Measurements from ENCODE around the gene SLC35D1. TPM values are rescaled to one million over a fixed set of nuclear protein-coding genes. Genes with fewer than 3 reads are reported as not detected.

The SLC35D1 gene
- polyA plus RNA-seq, 1 donor (not counting 4 experiments of a cell fraction or from before 2014, with no cell fraction given) = 12.2 TPM

DNA sequence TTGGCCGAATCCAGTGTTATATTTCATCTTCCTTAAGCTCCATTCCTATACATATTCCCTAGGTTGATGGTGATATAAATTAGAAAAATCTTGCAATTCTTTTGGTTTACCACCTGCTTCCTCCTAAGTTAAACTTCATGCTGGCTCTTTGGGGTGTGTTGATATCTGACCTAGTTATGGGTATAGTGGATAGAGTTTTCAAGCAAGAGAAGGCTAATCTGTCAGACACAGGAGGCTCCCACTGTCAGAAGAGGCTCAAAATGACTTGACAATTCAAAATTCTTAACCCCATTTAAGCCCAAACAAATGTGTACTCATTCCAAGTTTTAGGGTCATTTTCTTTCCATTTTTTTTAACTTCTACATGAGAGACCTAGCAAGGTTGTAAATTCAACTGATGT lies 8.5 kb upstream of the SLC35D1 start:
- FAIRE-seq = no peak

DNA sequence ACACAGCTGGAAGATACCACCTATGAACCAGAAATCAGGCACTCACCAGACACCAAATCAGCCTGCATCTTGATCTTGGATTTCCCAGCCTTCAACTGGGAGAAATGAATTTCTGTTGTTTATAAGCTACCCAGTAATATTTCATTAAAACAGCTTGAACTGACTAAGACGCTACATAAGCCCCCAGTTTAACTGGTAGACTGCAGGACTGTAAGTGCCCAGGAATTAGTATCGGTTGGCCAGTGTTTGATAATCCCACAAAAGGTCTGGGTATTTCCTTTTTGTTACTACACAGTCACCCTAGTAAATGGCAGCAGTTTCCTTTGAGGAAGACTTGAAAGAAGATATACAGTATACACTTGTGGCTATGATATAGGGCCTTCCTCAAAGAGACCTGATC lies 7.3 kb upstream of the SLC35D1 start:
- dilution Hi-C loops (cut with MboI; ENCODE audit: extremely low pct_ligation_motif_present, low sequenced_read_pairs) = no loop called here
- no peak for DNase-seq (ENCODE audit: low read depth, low spot score)
- H4K20me1 ChIP-seq (ENCODE audit: control insufficient read depth, extremely low read depth, insufficient read depth, low read length) = no peaks in the 10 kb centered on the region
- H3K79me2 ChIP-seq (ENCODE audit: control insufficient read depth, insufficient read depth, low read length) = no peaks in the 10 kb centered on the region
- H3K27me3 ChIP-seq (ENCODE audit: control insufficient read depth, extremely low read depth, insufficient read depth, low read length) = no peaks in the 10 kb centered on the region
- peak overlapping the region; percentile 25 for H3K27ac ChIP-seq (ENCODE audit: control insufficient read depth, insufficient read depth, low read length)
- H3K4me1 ChIP-seq (ENCODE audit: control insufficient read depth, extremely low read depth, insufficient read depth, low read length) = peaks cover 21% of the 10 kb centered on the region
- no peaks in the 10 kb centered on the region for H3K36me3 ChIP-seq (ENCODE audit: control insufficient read depth in 2 of 2, extremely low read depth in 1 of 2, insufficient read depth in 2 of 2, low read length in 2 of 2)
- H2AFZ ChIP-seq (ENCODE audit: control insufficient read depth, low read length) = no peak overlapping the region
- no peaks in the 10 kb centered on the region for H3K9me3 ChIP-seq (ENCODE audit: control insufficient read depth, low read depth, low read length)
- no peak overlapping the region for H3K9ac ChIP-seq (ENCODE audit: control insufficient read depth, extremely low read depth, insufficient read depth, low read length)
- no peaks in the 10 kb centered on the region for H3K9me1 ChIP-seq (ENCODE audit: control insufficient read depth, extremely low read depth, insufficient read depth, low read length)
- FAIRE-seq = peak; percentile 13
- TF ChIP-seq, protein P1, sequence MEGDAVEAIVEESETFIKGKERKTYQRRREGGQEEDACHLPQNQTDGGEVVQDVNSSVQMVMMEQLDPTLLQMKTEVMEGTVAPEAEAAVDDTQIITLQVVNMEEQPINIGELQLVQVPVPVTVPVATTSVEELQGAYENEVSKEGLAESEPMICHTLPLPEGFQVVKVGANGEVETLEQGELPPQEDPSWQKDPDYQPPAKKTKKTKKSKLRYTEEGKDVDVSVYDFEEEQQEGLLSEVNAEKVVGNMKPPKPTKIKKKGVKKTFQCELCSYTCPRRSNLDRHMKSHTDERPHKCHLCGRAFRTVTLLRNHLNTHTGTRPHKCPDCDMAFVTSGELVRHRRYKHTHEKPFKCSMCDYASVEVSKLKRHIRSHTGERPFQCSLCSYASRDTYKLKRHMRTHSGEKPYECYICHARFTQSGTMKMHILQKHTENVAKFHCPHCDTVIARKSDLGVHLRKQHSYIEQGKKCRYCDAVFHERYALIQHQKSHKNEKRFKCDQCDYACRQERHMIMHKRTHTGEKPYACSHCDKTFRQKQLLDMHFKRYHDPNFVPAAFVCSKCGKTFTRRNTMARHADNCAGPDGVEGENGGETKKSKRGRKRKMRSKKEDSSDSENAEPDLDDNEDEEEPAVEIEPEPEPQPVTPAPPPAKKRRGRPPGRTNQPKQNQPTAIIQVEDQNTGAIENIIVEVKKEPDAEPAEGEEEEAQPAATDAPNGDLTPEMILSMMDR (optimal IDR thresholded peaks at IDR 0.05 in 1 of 3, IDR thresholded peaks at IDR 0.05 in 1 of 3, conservative IDR thresholded peaks at IDR 0.05 in 1 of 3; ENCODE audit: extremely low read depth in 1 of 3, insufficient read depth in 2 of 3, low read length in 3 of 3) = no peak
- TF ChIP-seq EZH2 (IDR thresholded peaks at IDR 0.05; ENCODE audit: low read length) = no peak
- H3K4me2 ChIP-seq (ENCODE audit: control insufficient read depth, extremely low read depth, insufficient read depth, low read depth, low read length) = peak overlapping the region; percentile 39
- H3K4me3 ChIP-seq (ENCODE audit: control insufficient read depth in 2 of 3, extremely low read depth in 1 of 3, insufficient read depth in 2 of 3, low read depth in 1 of 3, low read length in 3 of 3) = no peak overlapping the region

More for the DNA sequence above, 8.5 kb upstream of the SLC35D1 start:
- Histone ChIP-seq H3K27me3 (ENCODE audit: control insufficient read depth, extremely low read depth, insufficient read depth, low read length) (no peaks in the 10 kb centered on the region), H3K9me3 (ENCODE audit: control insufficient read depth, low read depth, low read length) (peaks cover under 1% of the 10 kb centered on the region), H2AFZ (ENCODE audit: control insufficient read depth, low read length) (no peak overlapping the region), H3K79me2 (ENCODE audit: control insufficient read depth, insufficient read depth, low read length) (no peaks in the 10 kb centered on the region), H3K9ac (ENCODE audit: control insufficient read depth, extremely low read depth, insufficient read depth, low read length) (no peak overlapping the region), H3K4me1 (ENCODE audit: control insufficient read depth, extremely low read depth, insufficient read depth, low read length) (peaks cover 21% of the 10 kb centered on the region), H3K4me2 (ENCODE audit: control insufficient read depth, extremely low read depth, insufficient read depth, low read depth, low read length) (no peak overlapping the region), H3K4me3 (ENCODE audit: control insufficient read depth in 2 of 3, extremely low read depth in 1 of 3, insufficient read depth in 2 of 3, low read depth in 1 of 3, low read length in 3 of 3) (no peak overlapping the region), H3K27ac (ENCODE audit: control insufficient read depth, insufficient read depth, low read length) (no peak overlapping the region), H4K20me1 (ENCODE audit: control insufficient read depth, extremely low read depth, insufficient read depth, low read length) (no peaks in the 10 kb centered on the region), H3K36me3 (ENCODE audit: control insufficient read depth in 2 of 2, extremely low read depth in 1 of 2, insufficient read depth in 2 of 2, low read length in 2 of 2) (no peaks in the 10 kb centered on the region), H3K9me1 (ENCODE audit: control insufficient read depth, extremely low read depth, insufficient read depth, low read length) (no peaks in the 10 kb centered on the region)
- dilution Hi-C loops (cut with MboI; ENCODE audit: extremely low pct_ligation_motif_present, low sequenced_read_pairs) = no loop called here
- DNase-seq (ENCODE audit: low read depth, low spot score) = no peak
- TF ChIP-seq EZH2 (IDR thresholded peaks at IDR 0.05; ENCODE audit: low read length) = no peak
- TF ChIP-seq, protein P1 (optimal IDR thresholded peaks at IDR 0.05 in 1 of 3, IDR thresholded peaks at IDR 0.05 in 1 of 3, conservative IDR thresholded peaks at IDR 0.05 in 1 of 3; ENCODE audit: extremely low read depth in 1 of 3, insufficient read depth in 2 of 3, low read length in 3 of 3) = no peak

All from keratinocyte (primary cell).